ENCODE data around the gene TECPR1. TPM values are rescaled to one million over a fixed set of nuclear protein-coding genes. Genes with fewer than 3 reads are reported as not detected.
A peak's percentile ranks its signal among the peaks of the same experiment; 100 is the strongest.

The TECPR1 gene
- total RNA-seq, 1 donor from 2014 or later, result 55.2 TPM

DNA sequence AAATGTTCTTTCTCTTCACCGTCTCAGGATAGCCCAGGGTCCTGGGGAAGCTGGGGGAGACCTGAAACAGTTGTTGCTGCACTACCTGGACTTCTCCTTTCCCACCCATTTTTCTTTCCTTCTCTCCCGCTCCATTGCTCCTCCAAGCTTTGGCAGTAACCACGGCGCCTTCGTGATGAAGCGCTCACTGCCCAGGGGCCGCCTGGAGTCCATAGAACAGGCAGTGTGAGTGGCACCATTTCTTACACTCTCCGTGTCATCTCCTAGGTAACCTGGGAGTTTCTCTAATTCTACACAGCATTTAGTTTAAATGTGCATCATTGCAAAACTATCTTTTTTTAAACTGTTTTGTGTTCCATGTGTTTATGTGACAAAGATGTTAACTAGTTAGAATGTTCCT lies 81.1 kb downstream of the TECPR1 start:
- TF ChIP-seq, protein P1, sequence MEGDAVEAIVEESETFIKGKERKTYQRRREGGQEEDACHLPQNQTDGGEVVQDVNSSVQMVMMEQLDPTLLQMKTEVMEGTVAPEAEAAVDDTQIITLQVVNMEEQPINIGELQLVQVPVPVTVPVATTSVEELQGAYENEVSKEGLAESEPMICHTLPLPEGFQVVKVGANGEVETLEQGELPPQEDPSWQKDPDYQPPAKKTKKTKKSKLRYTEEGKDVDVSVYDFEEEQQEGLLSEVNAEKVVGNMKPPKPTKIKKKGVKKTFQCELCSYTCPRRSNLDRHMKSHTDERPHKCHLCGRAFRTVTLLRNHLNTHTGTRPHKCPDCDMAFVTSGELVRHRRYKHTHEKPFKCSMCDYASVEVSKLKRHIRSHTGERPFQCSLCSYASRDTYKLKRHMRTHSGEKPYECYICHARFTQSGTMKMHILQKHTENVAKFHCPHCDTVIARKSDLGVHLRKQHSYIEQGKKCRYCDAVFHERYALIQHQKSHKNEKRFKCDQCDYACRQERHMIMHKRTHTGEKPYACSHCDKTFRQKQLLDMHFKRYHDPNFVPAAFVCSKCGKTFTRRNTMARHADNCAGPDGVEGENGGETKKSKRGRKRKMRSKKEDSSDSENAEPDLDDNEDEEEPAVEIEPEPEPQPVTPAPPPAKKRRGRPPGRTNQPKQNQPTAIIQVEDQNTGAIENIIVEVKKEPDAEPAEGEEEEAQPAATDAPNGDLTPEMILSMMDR (IDR thresholded peaks at IDR 0.05), result no peak
- intact Hi-C loops (cut with DNase I), result no loop called here
- DNase-seq (no peak), ATAC-seq (no peak)
- peaks cover 34% of the 10 kb centered on the region for H3K36me3 ChIP-seq
- H3K9me3 ChIP-seq, result no peaks in the 10 kb centered on the region
- no peaks in the 10 kb centered on the region for H3K27me3 ChIP-seq
- no peak overlapping the region for H3K4me3 ChIP-seq
- no peaks in the 10 kb centered on the region for H3K4me1 ChIP-seq
- no peak overlapping the region for H3K27ac ChIP-seq

DNA sequence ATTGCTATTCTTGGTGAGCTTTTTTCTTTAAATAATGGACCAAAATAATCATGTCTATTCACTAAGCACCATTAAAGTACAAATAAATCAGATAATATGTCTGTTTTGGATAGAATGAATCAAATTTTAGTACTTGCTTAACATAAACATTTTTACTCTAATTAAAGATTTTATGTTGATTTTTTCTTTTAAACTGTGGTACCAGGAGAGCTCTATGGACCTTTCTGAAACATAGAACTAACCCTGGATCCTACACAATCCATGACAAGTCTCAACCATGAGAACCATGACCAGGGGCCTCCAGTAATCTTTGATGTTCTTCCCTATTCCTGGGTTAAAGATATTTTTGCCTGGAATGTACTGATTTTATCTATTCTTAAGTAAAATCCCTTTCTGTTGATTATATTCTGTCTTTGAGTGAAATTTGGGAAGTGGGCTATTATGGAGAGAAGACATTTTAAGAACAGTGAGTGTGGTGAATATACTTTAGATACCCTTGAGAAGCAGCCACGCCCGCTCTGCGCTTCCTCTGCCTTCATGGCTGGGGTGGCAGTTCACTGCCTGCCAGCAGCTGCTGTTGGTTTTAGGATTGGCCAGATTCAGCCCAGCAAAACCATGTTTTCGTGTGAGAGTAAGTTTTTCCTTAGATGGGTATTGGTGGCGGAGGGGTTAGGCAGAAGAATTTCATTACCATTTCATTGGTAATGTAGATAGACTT lies 83.0 kb downstream of the TECPR1 start:
- no peaks in the 10 kb centered on the region for H3K9me3 ChIP-seq
- H3K27ac ChIP-seq, result no peak overlapping the region
- H3K36me3 ChIP-seq, result peaks cover 19% of the 10 kb centered on the region
- DNase-seq (no peak), ATAC-seq (no peak)
- no peak overlapping the region for H3K4me3 ChIP-seq
- no peaks in the 10 kb centered on the region for H3K27me3 ChIP-seq
- intact Hi-C loops (cut with DNase I), result loop anchor here (5.0 to 10.0 kb wide), 2 partner anchors 62 to 134 kb away; partner anchors contain the start of gene LMTK2
- TF ChIP-seq, protein P1 (IDR thresholded peaks at IDR 0.05), result no peak
- no peaks in the 10 kb centered on the region for H3K4me1 ChIP-seq

DNA sequence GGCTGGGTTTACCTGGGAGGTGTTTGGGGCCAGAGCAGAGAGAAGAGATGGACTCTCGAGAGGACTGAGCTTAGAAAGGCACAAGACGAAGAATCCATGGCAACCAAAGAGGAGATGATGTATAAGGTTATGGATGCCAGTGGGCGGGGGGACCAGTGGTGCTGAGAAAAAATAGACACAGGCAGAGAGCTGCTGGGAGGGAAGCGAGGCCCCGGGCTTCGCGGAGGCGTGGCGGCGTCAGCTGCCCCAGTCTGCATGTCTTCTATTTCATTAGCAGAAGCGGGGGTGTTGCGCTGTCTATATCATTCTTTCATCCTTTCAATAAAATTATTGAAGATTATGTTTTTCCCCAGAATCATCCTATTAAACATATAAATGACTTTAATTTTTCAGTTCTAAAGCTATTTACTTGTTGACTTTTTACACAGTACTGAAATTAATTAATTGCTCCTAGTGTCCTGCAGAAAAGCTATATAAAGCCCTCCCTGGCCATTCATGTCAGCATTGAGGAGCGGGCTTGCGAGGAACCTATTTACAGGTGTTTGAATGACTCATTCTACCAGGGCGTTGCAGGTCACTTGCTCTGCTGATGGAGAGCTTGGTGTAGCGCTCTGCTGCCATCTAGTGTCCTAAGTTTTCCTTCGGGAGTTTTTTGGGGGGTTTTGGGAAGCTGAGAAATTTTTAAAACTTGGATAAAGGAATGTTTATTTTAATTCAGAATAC lies 83.7 kb downstream of the TECPR1 start:
- peaks cover 15% of the 10 kb centered on the region for H3K36me3 ChIP-seq
- intact Hi-C loops (cut with DNase I), result loop anchor here (5.0 to 10.0 kb wide), 2 partner anchors 61 to 134 kb away; partner anchors contain the start of gene LMTK2
- H3K27me3 ChIP-seq, result no peaks in the 10 kb centered on the region
- H3K4me3 ChIP-seq, result no peak overlapping the region
- TF ChIP-seq, protein P1 (IDR thresholded peaks at IDR 0.05), result peak; percentile 85
- DNase-seq (no peak), ATAC-seq (peak; percentile 83)
- H3K4me1 ChIP-seq, result peaks cover 4% of the 10 kb centered on the region
- H3K27ac ChIP-seq, result no peak overlapping the region
- no peaks in the 10 kb centered on the region for H3K9me3 ChIP-seq

DNA sequence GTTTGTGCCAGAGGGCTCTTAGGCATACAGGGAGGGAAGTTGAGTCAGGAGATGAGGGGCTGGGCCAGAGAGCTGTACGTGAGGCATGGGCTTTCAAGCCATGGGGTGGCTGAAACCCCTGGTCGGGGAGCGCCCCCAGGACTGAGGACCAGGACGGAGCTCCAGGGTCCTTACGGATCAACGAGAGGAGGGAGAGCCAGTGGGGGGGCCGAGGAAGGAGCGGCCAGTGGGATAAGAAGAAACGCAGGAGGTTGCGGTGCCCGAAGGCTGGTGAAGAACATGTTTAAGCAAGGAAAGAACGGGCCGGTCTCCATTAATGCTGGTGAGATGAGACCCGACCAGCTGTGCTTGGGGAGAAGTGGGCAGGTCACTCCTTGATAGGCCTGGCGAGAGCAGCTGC lies 84.4 kb downstream of the TECPR1 start:
- ATAC-seq (no peak), DNase-seq (no peak)
- Histone ChIP-seq H3K4me3 (no peak overlapping the region), H3K9me3 (no peaks in the 10 kb centered on the region), H3K36me3 (peaks cover 8% of the 10 kb centered on the region), H3K27ac (no peak overlapping the region), H3K4me1 (peaks cover 5% of the 10 kb centered on the region), H3K27me3 (no peaks in the 10 kb centered on the region)
- TF ChIP-seq, protein P1 (IDR thresholded peaks at IDR 0.05), result no peak
- intact Hi-C loops (cut with DNase I), result loop anchor here (5.0 to 10.0 kb wide), 2 partner anchors 60 to 133 kb away; partner anchors contain the start of gene LMTK2

DNA sequence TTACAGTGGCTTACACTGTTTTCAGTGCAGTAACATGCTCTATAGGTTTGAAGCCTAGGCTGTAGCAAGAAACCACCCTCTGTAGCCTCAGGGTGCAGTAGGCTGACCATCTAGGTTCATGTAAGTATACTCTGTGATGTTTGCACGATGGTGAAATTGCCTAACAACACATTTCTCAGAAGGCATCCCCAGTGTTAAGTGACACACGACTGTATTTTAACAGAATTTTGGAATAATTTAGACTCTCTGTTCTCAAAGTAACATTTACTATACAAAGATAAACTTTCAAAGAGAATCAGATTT lies 85.4 kb downstream of the TECPR1 start:
- no peak overlapping the region for H3K27ac ChIP-seq
- intact Hi-C loops (cut with DNase I), result loop anchor here (5.0 to 10.0 kb wide), 2 partner anchors 59 to 132 kb away; partner anchors contain the start of gene LMTK2
- TF ChIP-seq, protein P1 (IDR thresholded peaks at IDR 0.05), result no peak
- ATAC-seq (no peak), DNase-seq (no peak)
- no peak overlapping the region for H3K4me3 ChIP-seq
- no peaks in the 10 kb centered on the region for H3K36me3 ChIP-seq
- no peaks in the 10 kb centered on the region for H3K27me3 ChIP-seq
- no peaks in the 10 kb centered on the region for H3K9me3 ChIP-seq
- peaks cover 5% of the 10 kb centered on the region for H3K4me1 ChIP-seq
